NCI-H2227 (cell line): ENCODE data around the gene CTNNBIP1.

Experiments
- DNase-seq: peaks from one replicate; lab custom pipeline; 2025; ENCODE audit not compliant: unreplicated experiment; lab: John Stamatoyannopoulos, UW

Gene CTNNBIP1

GRCh38 chr1:9881838-9882249, 28.2 kb downstream of the CTNNBIP1 start:
- DNase-seq, result no peak

DNA sequence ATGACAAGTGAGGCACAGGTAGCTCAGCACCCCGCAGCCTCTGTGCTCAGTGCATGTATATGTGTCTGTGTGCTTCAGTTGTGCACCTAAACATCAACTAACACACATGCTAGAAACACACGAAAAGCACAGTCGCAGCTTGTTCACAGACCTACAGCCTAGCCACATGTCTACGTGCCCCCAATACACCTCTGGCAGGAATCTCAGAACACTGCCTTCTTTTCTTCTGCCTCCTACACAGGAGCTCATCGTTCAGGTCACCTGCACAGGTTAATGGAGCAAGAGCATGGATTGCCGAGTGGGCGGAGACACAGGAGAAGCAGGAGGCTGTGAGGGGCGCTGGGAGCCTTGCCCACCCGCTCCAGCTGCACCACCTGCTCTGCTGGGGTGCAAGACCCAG, 31.7 kb downstream of the CTNNBIP1 start:
- no peak for DNase-seq

GRCh38 chr1:9877962-9878361, 32.1 kb downstream of the CTNNBIP1 start:
- peak; percentile 44 for DNase-seq

- peak; percentile 36 for DNase-seq
Measured at GRCh38 chr1:9875636-9876000, 34.5 kb downstream of the CTNNBIP1 start.

DNA sequence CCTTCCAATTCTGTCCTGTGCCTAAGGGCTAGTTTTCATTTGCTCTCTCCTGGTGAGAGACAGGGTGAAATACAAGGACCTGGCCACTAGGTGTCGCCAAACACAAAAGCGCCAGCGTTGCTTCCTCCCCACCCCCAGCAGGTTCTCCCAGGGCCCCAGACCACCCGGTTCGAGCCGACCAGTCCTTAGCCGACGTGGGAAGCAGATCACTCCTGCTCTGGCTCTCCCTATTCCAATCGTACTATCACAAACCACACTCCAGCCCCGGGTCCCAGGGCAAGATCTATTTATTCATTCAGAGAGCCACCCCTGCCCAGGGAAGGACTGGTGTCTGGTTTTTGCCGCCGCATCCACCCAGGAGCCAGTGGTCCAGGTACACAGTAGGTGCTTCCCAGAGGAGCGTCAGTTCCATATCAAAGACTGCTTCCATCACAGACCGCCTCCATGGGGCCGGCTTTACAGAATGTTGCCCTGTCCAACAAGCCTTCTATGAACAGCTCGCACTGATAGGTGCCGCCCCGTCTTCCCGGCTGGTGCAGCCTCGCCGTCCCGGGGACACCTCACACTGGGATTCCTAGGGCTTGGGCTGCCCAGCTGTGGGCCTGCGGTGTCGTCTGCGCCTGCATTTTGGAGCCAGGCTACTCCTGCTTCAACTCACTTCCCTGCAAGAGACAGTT, 35.0 kb downstream of the CTNNBIP1 start:
- DNase-seq, result peak; percentile 89

- DNase-seq, result no peak
Measured at GRCh38 chr1:9874412-9874811, 35.7 kb downstream of the CTNNBIP1 start.

DNA sequence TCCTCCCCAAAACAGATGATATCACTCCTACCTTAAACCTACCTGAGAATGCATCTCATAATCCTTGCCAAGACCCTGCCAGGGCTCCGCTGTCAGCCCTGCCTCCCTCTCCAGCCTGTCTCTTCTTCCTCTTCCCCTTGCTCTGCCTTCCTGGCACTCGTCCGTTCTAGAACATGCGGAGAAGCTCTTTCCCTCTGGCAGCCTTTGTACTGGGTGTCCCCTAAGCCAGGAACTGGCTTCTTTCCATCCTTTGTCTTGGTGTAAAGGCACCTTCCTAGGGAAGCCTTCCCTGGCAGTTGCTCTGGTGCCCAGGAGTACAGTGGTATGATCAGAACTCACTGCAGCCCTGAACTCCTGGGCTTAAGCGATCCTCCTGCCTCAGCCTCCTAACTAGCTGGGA, 36.1 kb downstream of the CTNNBIP1 start:
- DNase-seq, result no peak

DNA sequence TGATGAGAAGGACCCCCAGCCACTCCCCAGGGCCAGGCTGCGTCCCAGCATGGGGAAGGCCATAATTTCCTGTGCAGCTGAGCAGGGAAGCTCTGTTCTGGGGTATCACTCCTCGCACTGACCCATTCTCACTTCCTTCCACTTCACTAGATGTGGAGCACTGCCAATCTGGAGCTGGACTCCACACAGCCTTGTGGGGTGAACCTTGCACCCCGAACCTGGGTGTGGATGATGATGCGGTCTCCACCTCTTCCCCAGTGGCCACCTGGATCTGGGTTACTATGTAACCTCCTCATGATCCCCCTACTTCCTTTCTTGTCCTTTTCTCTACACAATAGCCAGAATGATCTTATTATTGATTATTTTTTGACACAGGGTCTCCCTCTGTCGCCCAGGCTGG, 36.7 kb downstream of the CTNNBIP1 start:
- DNase-seq, result no peak

DNA sequence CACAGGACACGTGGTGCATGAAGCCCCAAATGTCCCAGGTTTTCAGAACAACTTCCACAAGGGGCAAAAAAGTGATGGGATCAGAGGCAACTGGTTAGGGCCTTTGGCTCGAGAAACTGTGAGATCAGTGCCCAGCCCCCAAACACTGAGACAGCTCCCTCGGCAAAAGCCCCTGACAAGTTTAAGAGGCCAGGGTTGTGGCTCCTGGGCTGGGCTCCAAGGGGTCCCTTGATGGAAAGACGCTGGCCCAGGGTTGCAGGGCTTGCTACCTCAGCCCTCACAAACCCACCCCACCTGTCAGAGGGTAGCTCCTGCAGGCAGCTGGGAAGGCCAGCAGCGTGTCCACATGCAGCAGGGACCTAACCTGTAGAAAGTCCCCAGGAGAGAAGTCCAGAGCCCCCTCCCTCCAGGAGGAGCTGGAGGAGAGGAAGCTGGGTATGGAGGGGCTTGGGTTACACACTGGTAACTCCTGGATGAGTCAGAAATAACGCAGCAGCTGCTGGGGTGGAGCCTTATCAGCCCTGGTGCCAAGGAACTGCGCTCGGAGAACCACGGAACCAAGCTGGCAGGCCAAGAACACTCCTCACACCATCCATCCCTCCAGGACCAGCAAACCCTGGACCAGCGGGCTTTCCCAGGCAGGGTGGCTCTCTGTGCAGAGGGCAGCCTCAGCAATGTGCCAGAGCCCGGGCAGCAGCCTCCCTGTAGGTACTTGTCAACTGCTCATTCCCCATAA, 37.5 kb downstream of the CTNNBIP1 start:
- peak; percentile 16 for DNase-seq

DNA sequence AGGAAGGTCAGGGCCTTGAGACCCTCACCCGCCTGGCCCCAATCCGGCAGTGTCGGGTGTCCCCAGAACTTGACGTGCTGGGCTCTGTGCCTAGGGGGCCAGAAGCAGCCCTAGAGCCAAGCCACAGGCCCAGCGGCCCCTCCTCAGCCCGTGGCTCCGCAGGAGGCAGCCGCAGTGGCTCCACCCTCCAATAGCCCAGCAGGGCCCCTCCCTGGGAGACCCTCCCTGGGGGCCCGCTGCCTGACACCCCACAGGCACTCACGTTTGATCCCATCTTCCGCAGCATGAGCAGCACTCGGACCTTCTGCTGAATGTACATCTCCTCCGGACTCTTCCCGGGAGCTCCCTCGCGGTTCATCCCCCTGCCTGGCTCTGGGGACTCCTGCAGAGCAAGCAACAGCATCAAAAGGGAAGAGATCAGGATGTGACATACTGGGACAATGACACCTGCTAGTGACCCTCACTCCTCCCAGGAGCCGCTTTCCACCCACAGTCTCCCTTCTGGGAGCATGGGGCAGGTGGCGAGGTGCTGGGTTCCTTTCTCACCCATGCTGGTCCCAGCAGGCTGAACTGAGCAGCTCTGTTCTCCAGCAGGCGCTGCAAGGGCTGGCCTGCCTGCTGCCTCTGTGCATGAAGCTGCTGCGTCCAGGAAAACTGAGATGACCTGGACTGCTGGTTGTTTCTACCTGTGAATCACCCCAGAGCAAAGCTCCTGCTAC, 38.2 kb downstream of the CTNNBIP1 start:
- no peak for DNase-seq

GRCh38 chr1:9871021-9871420, 39.0 kb downstream of the CTNNBIP1 start:
- DNase-seq, result no peak

- DNase-seq, result no peak
Measured at GRCh38 chr1:9870572-9870971, 39.5 kb downstream of the CTNNBIP1 start.

- DNase-seq, result no peak
Measured at GRCh38 chr1:9869831-9870251, 40.2 kb downstream of the CTNNBIP1 start.

DNA sequence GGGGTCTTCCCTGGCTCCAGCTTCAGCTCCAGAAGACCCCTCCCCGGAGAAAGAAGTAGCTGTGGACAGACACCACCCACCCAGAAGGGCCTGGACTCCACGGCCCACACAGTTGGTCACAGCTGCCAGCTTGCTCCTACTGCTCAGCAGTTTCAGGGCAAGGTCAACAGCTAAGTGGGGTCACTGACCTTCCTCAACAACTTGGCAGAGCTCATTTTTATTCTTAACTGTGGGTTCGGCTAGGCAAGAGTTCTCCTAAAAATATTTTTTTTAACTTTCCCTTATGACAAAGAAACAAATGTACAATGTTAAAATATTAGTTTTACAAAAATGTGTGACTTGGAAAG, 41.9 kb downstream of the CTNNBIP1 start:
- no peak for DNase-seq

GRCh38 chr1:9867408-9868243, 42.4 kb downstream of the CTNNBIP1 start:
- peak; percentile 82 for DNase-seq

DNA sequence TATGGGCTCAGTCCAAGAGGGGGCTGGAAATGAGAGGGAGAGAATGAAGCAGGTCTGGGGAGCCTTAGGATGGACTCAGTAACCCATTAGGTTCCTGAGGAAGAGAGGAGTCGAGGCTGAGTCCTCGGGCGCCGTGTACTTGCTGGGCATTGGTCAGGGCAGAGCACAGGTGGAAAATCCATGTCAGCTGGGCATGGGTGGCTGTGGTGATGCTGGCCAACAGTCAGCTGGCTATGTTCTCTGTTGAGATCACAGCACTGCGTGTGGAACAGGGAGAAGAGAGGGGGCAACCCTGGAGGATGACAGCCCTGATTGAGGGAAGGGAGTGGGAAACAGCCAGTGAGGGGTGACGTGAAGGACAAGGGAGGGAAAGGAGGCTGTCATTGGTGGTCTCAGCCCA, 43.2 kb downstream of the CTNNBIP1 start:
- DNase-seq, result no peak

DNA sequence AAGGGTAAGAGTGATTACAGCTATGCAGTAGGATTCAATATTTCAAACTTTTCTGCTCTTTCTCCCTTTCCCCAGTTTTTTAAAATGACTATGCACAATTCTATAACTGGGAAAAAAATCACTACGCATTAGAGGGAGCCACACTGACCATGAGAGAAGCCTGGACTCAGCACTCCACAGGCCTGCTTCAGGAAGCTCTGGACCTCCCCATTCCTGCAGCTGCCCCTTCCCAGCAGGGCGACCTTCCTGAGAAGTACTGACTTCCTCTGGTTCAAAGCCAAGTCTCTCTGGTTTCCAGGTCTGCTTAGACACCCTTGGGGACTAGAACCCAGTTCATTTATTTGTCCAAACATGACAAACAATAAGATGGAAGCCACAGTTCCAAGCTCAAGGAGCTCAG, 44.3 kb downstream of the CTNNBIP1 start:
- DNase-seq, result no peak

DNA sequence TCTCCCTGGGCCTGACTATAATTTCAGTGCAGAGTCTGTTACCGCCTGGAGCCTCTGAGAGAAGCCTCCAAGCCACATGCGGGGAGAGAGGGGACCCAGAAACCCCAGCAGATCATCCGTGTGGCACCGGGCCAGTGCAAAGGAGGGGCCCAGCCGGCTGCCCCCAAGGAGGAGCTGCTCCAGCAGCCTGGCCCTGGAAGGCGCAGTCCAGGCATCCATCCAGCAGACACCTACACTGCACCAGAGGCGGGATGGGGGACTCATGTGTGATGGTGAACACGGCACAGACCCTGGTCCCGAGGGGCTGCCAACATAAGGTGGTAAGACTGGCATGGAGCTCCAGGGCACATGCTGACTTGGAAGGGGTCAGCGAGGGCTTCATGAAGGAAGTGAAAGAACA, 46.7 kb downstream of the CTNNBIP1 start:
- no peak for DNase-seq

DNA sequence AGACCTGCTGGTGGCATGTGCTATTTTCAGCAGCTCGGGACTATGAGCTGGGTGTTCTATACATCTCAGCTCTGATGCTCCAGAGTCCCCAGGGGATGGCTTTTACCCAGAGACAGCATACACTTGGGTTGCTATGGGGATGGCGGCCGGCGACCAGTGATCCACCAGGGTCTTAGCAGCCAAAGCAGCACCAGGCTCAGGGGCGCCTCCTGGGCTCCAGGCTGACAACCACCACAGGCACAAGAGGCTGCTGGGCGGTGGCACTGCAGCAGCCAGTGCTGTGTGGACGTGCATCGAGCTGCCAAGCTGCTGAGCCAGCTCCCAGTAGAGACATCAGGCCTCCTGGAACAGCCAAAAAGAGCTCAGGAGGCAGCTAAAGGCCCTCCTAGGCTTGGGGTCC, 48.7 kb downstream of the CTNNBIP1 start:
- DNase-seq, result no peak

DNA sequence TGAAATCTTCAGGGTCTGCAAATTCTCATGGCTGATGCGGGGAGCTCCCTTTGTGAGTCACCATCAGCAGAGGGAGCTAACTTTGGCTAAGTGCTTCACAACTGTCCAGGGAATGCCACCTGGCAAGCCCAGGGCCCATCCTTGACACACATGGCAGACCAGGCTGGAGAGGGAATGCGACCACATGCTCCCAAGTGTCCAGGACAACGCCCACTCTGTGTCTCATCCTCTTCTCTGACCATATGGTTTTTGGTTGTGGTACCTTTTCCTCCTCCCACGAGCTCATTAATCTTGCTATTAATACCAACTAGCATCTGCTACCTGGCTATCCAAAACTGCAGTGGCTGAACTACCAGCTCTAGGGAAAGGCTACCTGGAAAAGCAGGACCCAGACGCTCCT, 49.2 kb downstream of the CTNNBIP1 start:
- DNase-seq, result no peak

GRCh38 chr1:9859281-9860014, 50.6 kb downstream of the CTNNBIP1 start:
- DNase-seq, result no peak
